AG10803 (cell line): ENCODE results near the gene TANGO2.

ENCODE experiments used
- DNase-seq: peaks from one replicate; pipeline ENCODE4 v3.0.0; 2010; ENCODE audit warnings: low read depth
- H3K4me3 ChIP-seq: 2 replicates; pipeline ENCODE4 v1.5.1; 2011; ENCODE audit warnings: mild to moderate bottlenecking, low read length, control low read depth
- CTCF ChIP-seq: conservative IDR thresholded peaks from 2 replicates; pipeline ENCODE4 v1.5.1; 2011; ENCODE audit warnings: mild to moderate bottlenecking, low read length, control low read depth, inconsistent platforms

Gene TANGO2

GRCh38 chr22:20062043-20062765 is 41.3 kb downstream of the TANGO2 start:
- DNase-seq: no peak
- H3K4me3 ChIP-seq: no peak overlapping the region
- TF ChIP-seq CTCF: no peak

- peak; percentile 9 for DNase-seq
- no peak for TF ChIP-seq CTCF
- H3K4me3 ChIP-seq: no peak overlapping the region
Observed at GRCh38 chr22:20062766-20063083, 41.8 kb downstream of the TANGO2 start.

GRCh38 chr22:20063271-20064139 is 42.6 kb downstream of the TANGO2 start:
- H3K4me3 ChIP-seq: no peak overlapping the region
- DNase-seq: no peak
- TF ChIP-seq CTCF: no peak

GRCh38 chr22:20064140-20064480 is 43.2 kb downstream of the TANGO2 start:
- TF ChIP-seq CTCF: no peak
- H3K4me3 ChIP-seq: no peak overlapping the region
- no peak for DNase-seq

- no peak for TF ChIP-seq CTCF
- H3K4me3 ChIP-seq: no peak overlapping the region
- DNase-seq: no peak
Observed at GRCh38 chr22:20064545-20065262, 43.8 kb downstream of the TANGO2 start.

GRCh38 chr22:20065896-20066616 is 45.1 kb downstream of the TANGO2 start:
- no peak for TF ChIP-seq CTCF
- H3K4me3 ChIP-seq: no peak overlapping the region
- DNase-seq: no peak
